Uterine smooth muscle cell (primary cell): Measurements from ENCODE around the gene NCBP3. TPM values are rescaled to one million over a fixed set of nuclear protein-coding genes. Genes with fewer than 3 reads are reported as not detected.

Source experiments
- total RNA-seq: library from RNA; depleted of rRNA; stranded (reverse); fragments of >200 nt; gene quantifications from 2 replicates; pipeline ENCODE4 v1.2.3, GENCODE V29; 2014

The NCBP3 gene
- total RNA-seq: 21.4 and 28.1 TPM in 2 replicates

GRCh38 chr17:3845621-3846436, at the start of gene NCBP3:
Gene NCBP3, minus strand, starts transcription at chr17:3846246. Its CDS starts 23 bp downstream, at chr17:3846223.

GRCh38 chr17:3893003-3893719, 47.1 kb upstream of the NCBP3 start, which contains the start of gene CAMKK1:
Gene CAMKK1, minus strand, starts transcription at chr17:3893053. Its CDS starts 7,366 bp downstream, at chr17:3885687.

GRCh38 chr17:3800362-3801271, 45.4 kb downstream of the NCBP3 start, which contains the start of gene ITGAE:
Gene ITGAE, minus strand, starts transcription at chr17:3801188. Its CDS starts 44 bp downstream, at chr17:3801144.

Other genes with a start within 250 kb of the NCBP3 start
- 2.1 and 2.5 TPM in 2 replicates for gene TRPV1, start 236.8 kb downstream of the NCBP3 start, total RNA-seq
- 15.4 and 29.7 TPM in 2 replicates for gene SHPK, start 210.0 kb downstream of the NCBP3 start, total RNA-seq
- gene CTNS, start 209.5 kb downstream of the NCBP3 start, total RNA-seq: 19.4 and 35.5 TPM in 2 replicates
- 179 and 184 TPM in 2 replicates for gene TAX1BP3, start 177.7 kb downstream of the NCBP3 start, total RNA-seq
- gene EMC6, start 177.4 kb downstream of the NCBP3 start, total RNA-seq: 17.4 and 25.3 TPM in 2 replicates
- gene P2RX5, start 150.1 kb downstream of the NCBP3 start, total RNA-seq: 3.7 and 4.0 TPM in 2 replicates
- gene HASPIN, start 122.3 kb downstream of the NCBP3 start, total RNA-seq: 2.5 and 8.9 TPM in 2 replicates
- 12.2 and 16.0 TPM in 2 replicates for gene ITGAE, start 45.1 kb downstream of the NCBP3 start, total RNA-seq
- gene CAMKK1, start 46.8 kb upstream of the NCBP3 start, total RNA-seq: 22.1 and 25.7 TPM in 2 replicates
- gene P2RX1, start 70.2 kb upstream of the NCBP3 start, total RNA-seq: under 0.01 and 0.25 TPM in 2 replicates
- gene ATP2A3, start 118.2 kb upstream of the NCBP3 start, total RNA-seq: 0.44 and 4.9 TPM in 2 replicates